GM19438 (cell line): Measurements from ENCODE around the gene AIPL1.
A peak's percentile ranks its signal among the peaks of the same experiment; 100 is the strongest.

Experiments
- ATAC-seq: cut with Tn5 transposase; IDR thresholded peaks from one replicate; pipeline ENCODE4 v1.9.1; 2021; ENCODE audit warnings: low read depth; ENCODE audit not compliant: unreplicated experiment

The AIPL1 gene

GRCh38 chr17:6450926-6451832 lies 16.3 kb upstream of the AIPL1 start:
- no peak for ATAC-seq

- ATAC-seq: no peak
Observed at GRCh38 chr17:6449307-6449706, 14.4 kb upstream of the AIPL1 start.

GRCh38 chr17:6448473-6448872 lies 13.6 kb upstream of the AIPL1 start:
- no peak for ATAC-seq

GRCh38 chr17:6446516-6447100 lies 11.7 kb upstream of the AIPL1 start:
- no peak for ATAC-seq

GRCh38 chr17:6444571-6445335 lies 9.8 kb upstream of the AIPL1 start:
- ATAC-seq: no peak

GRCh38 chr17:6443692-6444570 lies 9.0 kb upstream of the AIPL1 start, which contains the start of gene PIMREG:
Gene PIMREG (plus strand): TSS chr17:6444455. CDS start chr17:6445111, 656 bp downstream.
- peak; percentile 67 for ATAC-seq

- no peak for ATAC-seq
Observed at GRCh38 chr17:6442775-6443174, 7.9 kb upstream of the AIPL1 start.

GRCh38 chr17:6439951-6440350 lies 5.0 kb upstream of the AIPL1 start:
- ATAC-seq: no peak

GRCh38 chr17:6437956-6438355 lies 3.0 kb upstream of the AIPL1 start:
- ATAC-seq: no peak

- ATAC-seq: no peak
Observed at GRCh38 chr17:6437466-6437865, 2.5 kb upstream of the AIPL1 start.

GRCh38 chr17:6435968-6436367 lies 1.0 kb upstream of the AIPL1 start:
- no peak for ATAC-seq

- ATAC-seq: no peak
Observed at GRCh38 chr17:6430769-6431168, 4.2 kb downstream of the AIPL1 start.

GRCh38 chr17:6429266-6429665 lies 5.7 kb downstream of the AIPL1 start:
- ATAC-seq: no peak

GRCh38 chr17:6428207-6428965 lies 6.5 kb downstream of the AIPL1 start:
- no peak for ATAC-seq

- ATAC-seq: no peak
Observed at GRCh38 chr17:6427279-6427781, 7.6 kb downstream of the AIPL1 start.

GRCh38 chr17:6426356-6427101 lies 8.4 kb downstream of the AIPL1 start:
- no peak for ATAC-seq

- ATAC-seq: no peak
Observed at GRCh38 chr17:6425407-6425806, 9.5 kb downstream of the AIPL1 start.

GRCh38 chr17:6423931-6424330 lies 11.0 kb downstream of the AIPL1 start:
- no peak for ATAC-seq
